NB4 (cell line): ENCODE measurements around the gene SSH2.

Source experiments
- MYC ChIP-seq: IDR thresholded peaks from 2 replicates; pipeline ENCODE4 v1.6.1; 2011; ENCODE audit warnings: low read depth, low read length
- POLR2A ChIP-seq: IDR thresholded peaks from 2 replicates; pipeline ENCODE4 v1.6.1; 2011; ENCODE audit warnings: mild to moderate bottlenecking; ENCODE audit not compliant: insufficient read length; ENCODE audit errors: extremely low read depth
- TF ChIP-seq, protein P1 (sequence below): IDR thresholded peaks from one replicate; pipeline ENCODE4 v1.5.1; 2012; ENCODE audit warnings: low read depth, low read length

DNA sequence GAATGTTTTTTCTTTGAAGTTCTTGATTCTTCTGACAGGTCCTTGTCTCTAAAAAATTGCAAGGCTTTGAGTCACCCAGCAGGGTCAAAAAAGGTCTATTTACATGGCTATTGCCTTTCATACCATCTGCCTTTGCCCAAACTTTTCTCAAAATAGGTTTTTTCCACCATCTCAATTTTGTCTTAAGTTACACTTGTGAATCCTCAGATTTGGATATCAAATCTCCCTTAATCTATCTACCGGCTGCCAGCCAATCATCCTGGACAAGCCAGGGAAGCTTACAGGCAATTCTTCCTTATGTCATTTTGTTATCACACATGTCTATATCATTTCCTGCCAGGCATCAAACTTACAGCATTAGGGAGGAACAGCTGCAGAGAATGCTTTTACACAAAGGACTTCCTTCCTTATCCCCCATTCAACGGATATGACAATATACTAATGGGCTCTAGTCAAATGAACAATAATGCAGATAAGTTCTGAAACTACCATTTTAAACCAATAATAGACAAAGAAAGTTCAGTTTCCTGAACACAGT lies 203.2 kb downstream of the SSH2 start:
- TF ChIP-seq, protein P1, sequence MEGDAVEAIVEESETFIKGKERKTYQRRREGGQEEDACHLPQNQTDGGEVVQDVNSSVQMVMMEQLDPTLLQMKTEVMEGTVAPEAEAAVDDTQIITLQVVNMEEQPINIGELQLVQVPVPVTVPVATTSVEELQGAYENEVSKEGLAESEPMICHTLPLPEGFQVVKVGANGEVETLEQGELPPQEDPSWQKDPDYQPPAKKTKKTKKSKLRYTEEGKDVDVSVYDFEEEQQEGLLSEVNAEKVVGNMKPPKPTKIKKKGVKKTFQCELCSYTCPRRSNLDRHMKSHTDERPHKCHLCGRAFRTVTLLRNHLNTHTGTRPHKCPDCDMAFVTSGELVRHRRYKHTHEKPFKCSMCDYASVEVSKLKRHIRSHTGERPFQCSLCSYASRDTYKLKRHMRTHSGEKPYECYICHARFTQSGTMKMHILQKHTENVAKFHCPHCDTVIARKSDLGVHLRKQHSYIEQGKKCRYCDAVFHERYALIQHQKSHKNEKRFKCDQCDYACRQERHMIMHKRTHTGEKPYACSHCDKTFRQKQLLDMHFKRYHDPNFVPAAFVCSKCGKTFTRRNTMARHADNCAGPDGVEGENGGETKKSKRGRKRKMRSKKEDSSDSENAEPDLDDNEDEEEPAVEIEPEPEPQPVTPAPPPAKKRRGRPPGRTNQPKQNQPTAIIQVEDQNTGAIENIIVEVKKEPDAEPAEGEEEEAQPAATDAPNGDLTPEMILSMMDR = no peak
- TF ChIP-seq POLR2A (no peak), MYC (peak; percentile 65)
